Omental fat pad (tissue), 4 donors: ENCODE data around the gene KIFC3. TPM values are rescaled to one million over a fixed set of nuclear protein-coding genes. Genes with fewer than 3 reads are reported as not detected.
"Not testable (repeated sequence)": the region's sequence is repeated elsewhere in the genome, so short reads cannot be mapped to it uniquely, and the experiment has no call there.

Experiments
- ATAC-seq: fragments of 150-250 bp; one replicate; pipeline ENCODE4 v1.9.1; 2016; ENCODE audit warnings: mild to moderate bottlenecking, moderate library complexity; ENCODE audit not compliant: low FRiP score
- DNase-seq: peaks from one replicate; pipeline ENCODE4 v3.0.0-alpha.2; 2019; ENCODE audit warnings: low spot score
- CTCF ChIP-seq, 3 donors: fragments of 450-650 bp; IDR thresholded peaks; one replicate each; pipeline ENCODE4 v1.5.1; 2016 to 2017; ENCODE audit warnings: antibody characterized with exemption in 3 of 3, mild to moderate bottlenecking in 3 of 3, moderate library complexity in 2 of 3
- total RNA-seq, 4 donors: library from RNA; depleted of rRNA; stranded (reverse); fragments of >200 nt; gene quantifications; one replicate each; pipeline ENCODE4 v1.1.0, GENCODE V29; 2016

The KIFC3 gene
- total RNA-seq, 4 donors from 2014 or later = 41.5 to 96.9 (median 58.9) TPM

GRCh38 chr16:57722210-57722499 is 80.1 kb downstream of the KIFC3 start:
- TF ChIP-seq CTCF (IDR thresholded peaks at IDR 0.05) = no peak
- no peak for DNase-seq
- no peak for ATAC-seq

- no peak for TF ChIP-seq CTCF (IDR thresholded peaks at IDR 0.05)
Observed at GRCh38 chr16:57721356-57722209, 80.7 kb downstream of the KIFC3 start.

GRCh38 chr16:57720142-57720575 is 82.1 kb downstream of the KIFC3 start:
- ATAC-seq = peak; percentile 49
- no peak for TF ChIP-seq CTCF (IDR thresholded peaks at IDR 0.05)
- no peak for DNase-seq

More at GRCh38 chr16:57721356-57722209, 80.7 kb downstream of the KIFC3 start:
- ATAC-seq (no peak), DNase-seq (no peak)

- DNase-seq = no peak
- no peak for TF ChIP-seq CTCF (IDR thresholded peaks at IDR 0.05)
- ATAC-seq = no peak
Observed at GRCh38 chr16:57714047-57714446, 88.2 kb downstream of the KIFC3 start.

GRCh38 chr16:57713596-57713995 is 88.7 kb downstream of the KIFC3 start:
- TF ChIP-seq CTCF (IDR thresholded peaks at IDR 0.05) = no peak
- DNase-seq = no peak
- no peak for ATAC-seq

GRCh38 chr16:57712569-57712968 is 89.7 kb downstream of the KIFC3 start:
- ATAC-seq, DNase-seq: not testable (repeated sequence)

GRCh38 chr16:57711993-57712392 is 90.3 kb downstream of the KIFC3 start:
- DNase-seq = no peak
- TF ChIP-seq CTCF (IDR thresholded peaks at IDR 0.05) = no peak
- ATAC-seq = no peak
